ENCODE measurements around the gene CBLB.

Gene CBLB

DNA sequence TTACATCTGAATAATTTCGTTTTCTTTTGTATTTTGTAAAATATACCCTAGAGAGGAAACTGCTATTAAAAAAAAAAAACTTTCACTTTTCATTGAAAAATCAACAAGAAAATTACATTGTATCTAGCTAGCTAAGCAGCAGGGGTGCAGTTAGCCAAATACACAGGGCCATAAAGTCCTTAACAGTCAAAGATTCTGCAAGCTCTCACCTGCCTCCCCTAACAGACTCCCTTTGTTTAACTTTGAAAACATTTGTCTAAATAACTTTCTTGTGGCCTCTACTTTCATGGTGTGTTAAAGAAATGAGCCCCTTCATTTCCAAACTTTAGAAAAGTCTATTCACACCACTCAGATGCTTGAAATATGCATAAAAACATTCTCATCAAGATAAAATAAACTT lies 23.3 kb downstream of the CBLB start:
- no peak for DNase-seq (ENCODE audit: low read depth in 2 of 2)

DNA sequence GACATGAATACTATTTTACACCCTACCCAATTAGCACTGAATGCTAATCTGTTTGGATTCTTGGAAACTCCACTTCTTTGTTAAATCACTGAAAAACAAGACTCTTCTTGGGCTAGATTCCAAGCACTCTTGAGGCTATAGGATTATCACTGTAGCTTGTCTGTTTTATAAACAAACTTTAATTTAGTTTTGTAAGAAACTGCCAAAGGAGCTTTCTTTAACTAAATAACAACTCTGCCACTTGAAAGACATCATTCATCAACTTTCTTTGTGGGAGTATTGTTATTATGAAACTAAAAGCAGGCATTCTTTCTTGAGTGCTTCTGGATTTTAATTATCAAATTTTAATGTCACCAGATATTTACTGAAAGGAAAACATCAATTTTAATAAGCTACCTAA lies 24.1 kb downstream of the CBLB start:
- DNase-seq (ENCODE audit: low read depth in 2 of 2) = no peak

DNA sequence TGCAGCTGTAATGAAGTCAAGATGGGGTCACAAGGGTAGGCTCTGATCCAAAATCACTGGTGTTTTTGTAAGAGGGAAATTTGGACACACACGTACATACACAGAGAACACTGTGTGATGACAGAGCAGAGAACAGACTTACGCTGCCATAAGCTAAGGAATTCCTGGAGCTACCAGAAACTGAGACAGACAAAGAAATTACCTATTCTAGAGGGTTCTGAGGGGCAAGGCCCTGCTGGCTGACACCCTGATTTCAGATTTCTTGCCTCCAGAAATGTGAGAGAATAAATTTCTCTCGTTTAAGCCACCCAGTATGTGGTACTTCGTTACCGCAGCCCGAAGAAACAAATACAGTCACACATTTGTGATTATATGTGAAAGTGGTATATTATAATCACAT lies 24.8 kb downstream of the CBLB start:
- DNase-seq (ENCODE audit: low read depth in 2 of 2) = no peak

DNA sequence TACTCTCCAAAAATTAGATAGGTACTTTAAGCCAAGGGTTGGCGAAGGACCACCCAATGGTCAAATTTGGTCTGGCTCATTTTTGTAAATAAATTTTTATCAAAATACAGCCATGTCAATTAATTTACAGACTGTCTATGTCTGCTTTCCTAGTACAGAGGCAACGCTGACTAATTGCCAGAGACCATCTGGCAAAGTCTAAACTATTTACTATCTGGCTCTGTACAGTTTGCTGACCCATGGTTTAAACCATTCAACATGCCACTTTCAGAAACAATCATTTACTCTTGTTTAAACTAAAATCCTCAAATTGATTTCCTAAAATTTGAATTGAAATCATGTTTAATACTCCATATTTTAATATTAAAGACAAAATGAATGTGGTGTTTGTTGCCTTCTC lies 25.9 kb downstream of the CBLB start:
- no peak for DNase-seq (ENCODE audit: low read depth in 2 of 2)

DNA sequence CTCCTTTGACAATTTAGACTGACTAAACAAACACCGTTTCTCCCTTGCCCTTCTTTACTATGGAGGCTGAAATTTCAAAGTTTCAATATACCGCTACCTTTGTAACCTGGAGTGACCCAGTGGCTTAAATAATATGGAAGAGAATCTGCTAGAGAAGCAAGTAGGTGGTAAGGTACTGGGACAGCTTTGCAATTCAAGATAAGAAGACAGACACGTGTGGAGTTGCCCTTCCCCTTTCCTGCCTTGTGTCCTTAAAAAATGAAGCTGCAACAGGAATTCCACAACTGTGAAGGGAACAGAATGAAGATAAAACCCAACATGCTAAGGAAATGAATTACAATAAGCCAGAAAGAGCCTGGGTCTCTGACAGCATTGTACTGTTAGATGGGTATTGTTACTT lies 26.4 kb downstream of the CBLB start:
- no peak for DNase-seq (ENCODE audit: low read depth in 2 of 2)

DNA sequence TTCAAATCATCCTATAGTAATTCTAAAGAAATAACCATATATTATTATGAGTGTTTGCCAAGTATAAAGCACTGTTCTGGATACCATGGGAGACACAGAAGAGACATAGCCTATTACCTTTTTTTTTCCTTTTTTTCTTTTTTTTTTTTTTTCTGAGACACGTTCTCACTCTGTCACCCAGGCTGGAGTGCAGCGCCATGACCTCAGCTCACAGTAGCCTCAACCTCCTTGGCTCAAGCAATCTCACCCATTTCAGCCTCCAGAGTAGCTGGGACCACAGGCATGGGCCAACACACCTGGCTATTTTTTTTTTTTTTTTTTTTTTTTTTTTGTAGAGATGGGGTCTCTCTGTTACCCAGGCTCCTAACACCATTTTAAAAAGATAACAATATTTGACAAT lies 30.9 kb downstream of the CBLB start:
- no peak for DNase-seq (ENCODE audit: low read depth in 2 of 2)

DNA sequence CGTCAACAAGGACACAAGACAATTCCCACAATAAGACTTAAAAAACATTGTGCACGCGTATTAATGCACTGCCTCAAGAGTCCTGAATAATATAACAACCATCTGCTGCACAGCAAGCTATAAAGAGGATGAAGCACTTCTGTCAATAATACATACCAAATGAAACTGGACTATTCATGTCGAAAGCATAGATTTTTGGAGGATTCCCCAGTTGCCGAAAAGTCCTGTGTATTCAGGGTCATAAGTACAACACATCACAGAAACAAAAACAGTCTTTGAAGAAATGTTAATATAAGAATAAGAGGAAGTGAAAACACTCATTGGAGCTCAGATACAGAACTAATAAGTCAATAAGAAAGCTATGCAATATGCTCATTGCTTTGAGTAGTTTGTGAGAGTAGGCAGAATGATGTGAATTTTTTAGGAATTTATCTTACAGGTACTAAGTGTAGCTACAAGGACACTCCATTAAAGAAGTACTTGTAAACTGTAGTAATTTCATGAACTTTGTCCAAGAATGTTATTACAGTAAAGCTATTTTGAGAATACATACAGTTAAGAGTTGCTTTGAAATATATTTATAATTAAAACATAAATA lies 31.6 kb downstream of the CBLB start:
- DNase-seq (ENCODE audit: low read depth in 2 of 2) = no peak

DNA sequence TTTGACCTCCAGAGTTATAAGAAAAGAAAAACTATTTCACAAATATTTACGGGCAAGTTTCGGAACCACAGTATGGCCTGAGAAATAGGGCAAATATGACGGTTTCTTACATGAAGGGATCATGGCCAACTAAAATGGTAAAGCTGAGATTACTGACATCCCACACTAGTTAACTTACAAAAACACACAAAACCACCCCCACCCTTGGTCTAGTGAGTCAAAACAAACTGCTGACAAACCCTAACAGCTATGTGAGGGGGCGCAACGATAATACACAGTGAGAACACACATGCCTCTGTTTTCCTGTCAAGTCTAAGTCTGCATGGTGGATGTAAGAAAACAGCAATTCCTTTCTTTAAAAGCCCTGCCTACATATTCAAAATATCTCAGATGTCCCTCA lies 32.3 kb downstream of the CBLB start:
- DNase-seq (ENCODE audit: low read depth in 2 of 2) = no peak

DNA sequence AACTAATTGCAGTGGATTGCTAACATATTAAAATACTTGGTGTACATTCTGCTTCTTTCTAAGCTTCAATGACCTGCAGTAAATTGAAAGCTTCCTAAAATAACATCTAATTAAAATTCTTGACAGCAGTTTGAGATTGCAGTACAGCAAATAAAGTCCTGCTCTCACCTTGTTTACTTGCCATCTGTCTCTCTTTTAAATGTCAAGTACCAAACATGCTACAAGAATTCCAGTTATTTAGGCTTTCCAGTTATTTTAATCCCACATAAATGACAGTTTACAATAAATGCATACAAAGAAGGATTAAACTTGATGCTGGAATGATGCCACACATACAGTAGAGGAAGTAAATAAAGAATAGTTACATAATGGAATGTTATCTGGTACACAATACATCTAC lies 33.2 kb downstream of the CBLB start:
- DNase-seq (ENCODE audit: low read depth in 2 of 2) = no peak

DNA sequence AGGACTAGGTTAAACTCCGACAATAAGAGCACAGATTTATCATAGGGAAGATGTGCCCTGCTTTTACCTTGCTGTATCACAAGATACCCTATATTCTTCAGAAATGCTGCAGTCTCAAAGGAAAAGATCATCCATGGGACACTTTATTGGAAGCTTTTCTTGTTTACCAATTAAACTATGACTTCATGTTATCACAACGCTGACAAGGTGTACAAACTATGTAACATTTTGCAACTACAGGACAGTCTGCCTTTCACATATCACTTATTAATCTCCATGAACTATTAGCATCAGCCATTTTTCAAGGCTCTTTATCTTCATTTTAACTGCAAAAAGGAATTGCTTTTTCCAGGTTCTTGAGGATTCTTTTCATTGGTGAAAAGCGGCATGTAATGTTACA lies 34.0 kb downstream of the CBLB start:
- DNase-seq (ENCODE audit: low read depth in 2 of 2) = no peak

DNA sequence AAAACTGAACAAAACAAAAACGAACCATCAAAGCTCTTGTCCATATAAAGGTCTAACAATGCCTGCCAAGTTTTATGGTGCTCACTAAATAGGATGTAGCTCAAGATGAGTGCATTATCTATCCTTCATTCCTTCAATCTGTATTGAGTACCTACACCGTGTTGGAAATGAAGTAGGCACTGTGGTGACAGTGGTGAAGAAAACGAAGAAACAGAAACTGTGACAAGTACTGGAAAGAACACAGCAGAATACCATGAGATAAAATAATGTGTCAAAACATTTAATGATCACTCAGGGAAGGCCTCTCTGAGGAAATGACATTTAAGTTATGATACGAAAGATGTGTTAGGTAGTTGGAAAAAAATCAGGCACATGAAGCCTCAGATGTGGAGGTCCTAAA lies 36.2 kb downstream of the CBLB start:
- DNase-seq (ENCODE audit: low read depth in 2 of 2) = no peak

DNA sequence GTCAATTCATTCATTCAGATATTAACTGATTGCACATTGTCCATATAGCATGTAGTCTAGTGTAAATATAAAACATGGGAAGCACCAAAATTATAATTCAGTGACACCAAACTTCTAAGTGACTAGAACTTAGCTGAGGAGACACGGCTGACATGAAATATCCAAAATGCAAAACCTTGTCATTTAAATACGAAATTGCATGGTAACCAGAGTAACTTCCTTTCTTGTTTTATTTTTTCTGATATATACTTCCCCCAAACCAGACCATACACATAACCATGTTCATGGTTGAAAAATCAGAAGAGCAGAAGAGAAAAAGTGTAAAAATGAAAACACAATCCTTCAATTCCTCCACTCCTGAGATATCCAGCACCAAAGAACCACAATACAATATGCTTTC lies 38.0 kb downstream of the CBLB start:
- DNase-seq (ENCODE audit: low read depth in 2 of 2) = no peak

DNA sequence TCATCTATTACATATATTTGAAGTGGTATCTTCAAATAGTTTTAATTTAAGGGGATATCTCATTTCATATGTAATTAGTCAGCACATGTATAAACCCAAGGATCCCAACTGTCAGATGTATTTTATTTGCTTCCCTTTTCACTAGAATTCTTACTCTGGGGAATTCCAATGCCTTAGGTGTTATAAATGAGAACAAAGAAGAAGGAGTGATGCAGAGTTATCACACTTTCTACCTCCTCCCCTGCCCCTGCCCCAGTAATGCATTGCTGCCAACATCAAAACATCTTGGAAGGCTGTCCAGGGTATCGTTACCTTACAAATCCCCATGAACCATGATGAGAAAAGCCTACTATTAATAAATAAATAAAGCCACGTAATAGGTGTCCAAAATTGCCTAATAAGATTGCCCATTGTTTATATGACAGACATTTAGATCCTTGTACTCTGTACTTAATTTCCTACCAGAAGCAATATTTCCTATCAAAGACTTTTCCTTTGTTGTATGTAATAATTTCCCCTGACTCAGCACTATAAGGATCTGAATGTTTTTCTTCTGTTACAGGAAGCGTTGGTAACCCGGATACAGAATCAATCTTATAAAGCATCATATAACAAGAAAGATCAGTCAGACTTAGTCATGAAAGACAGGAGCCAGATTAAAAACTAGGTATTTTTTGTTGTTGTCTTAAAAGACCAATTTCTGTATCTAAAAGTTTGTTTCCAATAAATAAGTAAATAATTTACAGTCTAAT lies 38.8 kb downstream of the CBLB start:
- no peak for DNase-seq (ENCODE audit: low read depth in 2 of 2)

DNA sequence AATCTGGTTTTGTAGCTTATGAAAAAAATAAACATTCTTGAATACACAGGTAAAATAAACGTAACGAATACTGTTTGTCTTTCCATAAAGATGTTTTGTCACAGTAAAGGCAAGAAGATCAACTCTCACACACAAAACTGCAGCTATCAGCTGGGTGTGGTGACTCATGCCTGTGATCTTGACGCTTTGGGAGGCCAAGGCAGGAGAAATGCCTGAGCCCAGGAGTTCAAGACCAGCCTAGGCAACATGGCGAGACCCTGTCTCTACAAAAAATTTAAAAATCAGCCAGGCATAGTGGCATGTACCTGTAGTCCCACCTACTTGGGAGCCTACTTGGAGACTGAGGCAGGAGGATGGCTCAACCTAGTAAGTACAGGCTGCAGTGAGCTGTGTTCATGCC lies 39.6 kb downstream of the CBLB start:
- no peak for DNase-seq (ENCODE audit: low read depth in 2 of 2)

DNA sequence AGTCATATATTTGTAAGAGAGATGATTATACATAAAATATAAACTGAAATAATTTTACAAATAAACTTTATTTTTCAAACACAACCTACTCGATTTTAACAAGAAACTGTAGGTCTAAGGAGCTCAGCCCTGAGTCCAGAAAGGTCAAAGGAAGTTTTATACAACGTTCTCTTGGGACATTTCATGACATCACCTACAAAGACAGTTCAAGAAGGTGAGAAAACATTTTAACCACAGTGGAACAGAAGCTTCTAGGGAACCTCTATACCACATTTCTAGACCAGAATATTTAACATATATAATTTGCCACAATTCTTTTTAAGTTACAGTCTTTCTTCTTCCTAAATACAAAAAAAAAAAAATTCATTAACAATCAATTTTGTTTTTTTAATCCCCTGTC lies 40.1 kb downstream of the CBLB start:
- DNase-seq (ENCODE audit: low read depth in 2 of 2) = no peak

DNA sequence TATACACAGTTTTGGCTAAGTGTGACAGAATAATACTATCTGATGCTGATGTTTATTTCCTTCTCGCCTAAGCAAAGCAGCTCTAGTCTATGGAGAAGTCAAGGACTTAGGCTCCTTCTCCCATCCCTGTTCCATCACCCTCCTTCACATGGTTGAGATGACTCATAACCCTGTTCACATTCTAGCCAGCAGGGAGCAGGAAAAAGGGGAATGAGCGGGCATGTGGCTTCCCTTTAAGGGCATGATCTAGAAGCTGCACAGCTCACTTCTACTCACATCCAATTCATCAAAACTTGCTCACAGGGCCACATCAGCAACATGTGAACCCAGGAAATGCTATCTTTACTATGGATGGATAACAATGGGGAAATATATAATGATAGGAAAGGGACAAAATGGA lies 40.9 kb downstream of the CBLB start:
- DNase-seq (ENCODE audit: low read depth in 2 of 2) = no peak

DNA sequence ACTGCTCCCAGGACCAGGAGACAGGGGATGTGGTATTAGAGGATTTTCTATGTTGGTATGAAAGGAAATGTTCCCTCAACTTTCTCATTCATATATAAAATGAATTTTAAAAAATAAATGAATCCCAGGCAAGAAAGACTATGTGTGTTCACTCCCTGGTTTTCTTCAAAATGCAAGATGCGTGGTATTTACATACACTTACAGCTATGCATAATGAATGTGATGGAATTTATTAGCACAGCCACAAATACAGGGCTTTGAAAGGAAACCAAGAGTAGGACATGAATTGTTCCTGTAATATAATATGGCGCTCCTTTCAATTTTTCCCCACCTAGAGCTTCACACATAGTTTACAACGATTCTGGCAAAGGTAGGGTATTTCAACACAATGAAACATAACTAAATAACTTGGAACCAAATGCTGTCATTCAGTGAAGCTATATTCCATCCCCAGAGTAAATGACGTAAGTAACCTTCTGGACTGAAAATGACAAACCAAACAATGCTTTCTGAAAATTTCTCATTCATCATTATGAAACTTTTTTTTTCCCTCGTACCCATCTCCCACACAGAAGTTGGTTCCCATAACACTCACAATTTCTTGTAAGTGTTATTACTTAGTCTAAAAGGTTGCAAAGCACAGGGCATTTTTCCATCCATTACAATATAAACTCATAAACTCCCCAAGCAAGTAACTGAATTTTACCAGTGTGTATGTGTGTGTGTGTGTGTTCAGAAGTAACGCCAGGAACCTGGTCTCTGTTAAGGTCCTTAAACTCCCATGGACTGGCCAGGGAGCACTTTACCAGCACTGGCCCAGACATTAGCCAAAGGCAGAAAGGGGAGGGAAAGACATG lies 41.8 kb downstream of the CBLB start:
- DNase-seq (ENCODE audit: low read depth in 2 of 2) = no peak

DNA sequence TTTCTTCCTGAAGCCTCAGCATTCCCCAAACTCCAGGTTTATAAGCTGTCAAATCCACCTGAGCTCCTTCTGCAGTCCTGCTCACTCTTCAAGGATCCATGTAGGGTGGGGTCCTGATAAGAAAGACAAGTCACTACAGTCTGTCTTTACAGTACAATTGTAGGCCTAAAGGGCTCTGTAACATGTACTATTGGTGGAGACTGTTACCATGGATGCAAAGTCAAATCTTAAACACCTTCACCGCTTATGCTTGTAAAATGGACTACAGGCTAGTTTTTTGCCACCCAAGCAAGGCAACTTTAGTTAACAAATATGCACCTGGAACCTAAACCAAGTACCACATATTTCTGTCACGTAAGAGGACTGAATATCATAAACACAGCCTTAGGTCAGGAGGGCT lies 44.7 kb downstream of the CBLB start:
- DNase-seq (ENCODE audit: low read depth in 2 of 2) = no peak

DNA sequence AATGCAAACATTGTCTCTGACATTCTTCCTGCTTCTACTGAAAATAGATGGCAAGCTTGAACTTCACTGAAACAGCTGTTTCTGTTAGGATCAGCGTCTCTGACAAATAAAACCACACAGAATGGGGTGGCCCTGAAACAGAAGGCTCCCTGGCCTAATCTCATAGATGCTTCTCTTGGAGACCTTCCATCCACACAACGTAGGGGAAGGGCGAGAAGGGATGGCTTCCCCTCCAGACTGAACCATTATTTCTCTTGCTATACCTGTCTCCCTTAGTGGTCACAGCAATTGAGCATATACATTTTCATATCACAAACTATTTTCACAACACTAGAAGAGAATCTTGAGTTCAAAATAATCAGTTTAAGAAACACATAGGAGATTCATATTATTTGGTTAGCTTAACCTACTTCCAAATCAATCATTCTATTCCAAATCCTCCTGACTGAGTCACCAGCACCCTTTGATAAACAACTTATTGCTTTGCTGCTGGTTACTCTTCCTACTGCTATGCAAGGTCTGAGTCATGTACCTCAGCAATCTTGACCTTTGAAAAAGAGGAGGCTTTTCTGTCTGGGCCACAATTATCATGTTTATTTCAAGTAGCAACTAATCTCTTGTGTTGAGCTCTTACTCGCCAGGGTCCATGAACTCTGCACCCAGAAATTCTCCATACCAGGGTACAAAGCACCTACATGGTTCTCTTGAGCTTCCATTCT lies 45.5 kb downstream of the CBLB start:
- DNase-seq (ENCODE audit: low read depth in 2 of 2) = no peak

DNA sequence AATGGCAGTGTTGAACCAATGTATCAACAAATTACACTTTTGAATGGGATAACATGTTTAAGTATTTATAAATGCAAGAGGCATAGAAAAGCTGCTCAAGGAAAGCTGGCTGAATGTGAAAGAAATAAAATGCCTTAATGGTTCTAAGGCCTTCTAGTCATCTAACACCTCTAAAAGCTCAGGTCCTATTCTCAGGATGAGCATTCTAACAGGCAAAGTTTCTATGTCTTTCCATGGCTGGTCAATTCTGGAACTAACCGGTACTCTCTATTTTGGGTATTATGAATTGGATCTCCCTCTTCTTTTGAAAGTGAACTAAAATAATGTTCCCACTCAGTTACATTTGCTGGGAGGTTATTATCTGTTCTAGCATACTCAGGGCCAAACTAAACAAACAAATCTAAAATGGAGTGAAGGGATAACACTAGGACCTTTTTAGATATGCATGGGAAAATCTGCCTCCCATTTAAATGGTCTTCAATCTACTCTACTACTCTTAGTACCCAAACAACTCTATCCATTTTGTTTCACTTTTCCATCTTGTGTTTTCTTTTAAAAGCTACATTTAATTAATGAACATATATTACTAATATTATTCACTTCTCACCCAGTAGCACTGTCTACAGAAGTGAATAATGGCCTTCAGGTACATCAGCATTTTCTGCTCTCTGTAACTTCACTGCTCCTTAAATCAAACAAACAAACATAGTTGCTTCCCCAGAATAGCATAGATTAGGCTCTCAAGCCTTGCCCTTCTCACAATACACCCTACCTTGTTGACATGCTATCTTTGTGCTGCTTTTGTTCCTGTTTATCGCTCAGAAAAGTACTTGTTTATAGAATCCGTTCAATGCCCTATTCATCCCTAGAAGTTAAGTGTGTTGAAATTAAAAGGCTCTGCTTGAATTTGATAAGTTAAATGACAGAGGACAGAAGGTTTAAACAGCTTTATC lies 46.4 kb downstream of the CBLB start:
- DNase-seq (ENCODE audit: low read depth in 2 of 2) = no peak

DNA sequence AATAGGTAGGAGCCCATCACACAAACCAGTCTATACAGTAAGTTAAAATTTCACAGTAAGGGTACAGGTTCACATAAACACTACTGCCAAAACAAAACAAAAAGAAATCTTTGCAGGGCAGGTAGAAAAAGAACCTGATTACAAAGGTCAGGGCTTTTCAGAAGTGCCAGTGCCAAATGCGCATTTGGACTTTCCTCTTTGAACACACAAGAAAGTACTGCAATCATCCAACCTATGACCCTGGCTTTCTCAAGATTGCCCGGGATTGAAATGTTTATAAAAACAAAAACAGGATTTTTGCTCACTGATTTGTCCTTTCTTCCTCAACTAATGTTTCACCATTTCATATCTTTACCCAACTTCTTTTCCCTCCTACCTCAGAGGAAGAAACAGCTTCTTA lies 47.4 kb downstream of the CBLB start:
- no peak for DNase-seq (ENCODE audit: low read depth in 2 of 2)
